Spinal cord (tissue), 10 donors: ENCODE data around the gene BEAN1. TPM values are rescaled to one million over a fixed set of nuclear protein-coding genes. Genes with fewer than 3 reads are reported as not detected.
A peak's percentile ranks its signal among the peaks of the same experiment; 100 is the strongest.

ENCODE experiments used
- DNase-seq, 6 donors: peaks; one replicate each; pipeline versions ENCODE4 v3.0.0 to v3.0.0-alpha.2; 2013 to 2015; ENCODE audit warnings: low spot score in 6 of 6, low read depth in 4 of 6
- H3K27ac ChIP-seq: one replicate; pipeline ENCODE4 v1.5.1; 2013; ENCODE audit warnings: low read depth, low read length, control low read depth
- H3K27me3 ChIP-seq: one replicate; pipeline ENCODE4 v1.6.1; 2013; ENCODE audit warnings: low read length; ENCODE audit not compliant: control insufficient read depth, insufficient read depth
- H3K36me3 ChIP-seq: one replicate; pipeline ENCODE4 v1.6.1; 2013; ENCODE audit warnings: low read length; ENCODE audit not compliant: control insufficient read depth, insufficient read depth
- H3K4me1 ChIP-seq: one replicate; pipeline ENCODE4 v1.6.1; 2013; ENCODE audit warnings: low read length; ENCODE audit not compliant: control insufficient read depth, insufficient read depth
- H3K4me3 ChIP-seq: one replicate; pipeline ENCODE4 v1.5.1; 2013; ENCODE audit warnings: low read depth, low read length, control low read depth
- H3K9me3 ChIP-seq: one replicate; pipeline ENCODE4 v1.6.1; 2013; ENCODE audit warnings: low read length; ENCODE audit not compliant: control insufficient read depth, insufficient read depth
- WGBS: methylation state at CpG from one replicate; pipeline ENCODE4 v1.1.5; 2013; ENCODE audit warnings: missing lambda C conversion rate; ENCODE audit not compliant: insufficient coverage; 5-methylcytosine and 5-hydroxymethylcytosine counted together
- polyA plus RNA-seq, 2 donors: library from polyadenylated mRNA; unstranded; fragments of 120-200 nt; gene quantifications; one replicate each; pipeline ENCODE4 v1.2.1, GENCODE V29; 2013; ENCODE audit not compliant: insufficient read length in 2 of 2
- total RNA-seq, 2 donors: library from RNA; depleted of rRNA in 1 of 2; stranded (reverse); fragments of 120-200 nt in 1 of 2; fragments of >200 nt in 1 of 2; gene quantifications; one replicate each; pipeline versions ENCODE4 v1.2.3 to v1.2.4, GENCODE V29; 2013 to 2014
- donor health status: healthy.

Gene BEAN1
- total and polyA plus RNA-seq, 4 donors: 4.9 to 27.0 (median 15.9) TPM

- no peaks in the 10 kb centered on the region for H3K27me3 ChIP-seq
- H3K4me1 ChIP-seq: peaks cover 6% of the 10 kb centered on the region
- H3K4me3 ChIP-seq: no peak overlapping the region
- no peak overlapping the region for H3K27ac ChIP-seq
- WGBS: 89% methylated on average over 6 of the region's 7 CpGs
- H3K9me3 ChIP-seq: no peaks in the 10 kb centered on the region
- H3K36me3 ChIP-seq: no peaks in the 10 kb centered on the region
- DNase-seq: no peak
Measured at GRCh38 chr16:66395806-66396555, 31.1 kb upstream of the BEAN1 start.

GRCh38 chr16:66397736-66398433 is 29.2 kb upstream of the BEAN1 start:
- 94% methylated on average over 4 of the region's 5 CpGs for WGBS
- no peak for DNase-seq
- no peaks in the 10 kb centered on the region for H3K27me3 ChIP-seq

DNA sequence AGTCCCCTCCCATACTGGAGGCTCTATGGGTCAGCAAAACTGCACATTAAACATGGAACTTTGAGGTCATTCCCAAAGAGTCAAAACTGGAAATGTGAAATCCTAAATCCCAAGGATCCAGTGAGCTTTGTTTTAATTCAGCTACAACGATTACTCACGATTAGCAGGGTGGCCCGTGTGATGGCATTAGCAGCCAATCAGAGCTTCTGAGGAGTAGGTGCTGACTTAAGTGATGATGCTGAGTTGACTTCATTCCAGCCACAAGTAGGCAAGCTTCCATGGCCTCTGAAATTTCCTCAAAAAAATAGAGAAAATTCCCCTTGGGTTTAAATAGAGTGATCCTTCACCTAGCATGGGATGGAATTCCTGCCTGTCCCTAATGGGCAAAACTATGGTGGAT is 28.1 kb upstream of the BEAN1 start:
- no peak for DNase-seq
- H3K4me1 ChIP-seq: peaks cover 6% of the 10 kb centered on the region
- H3K9me3 ChIP-seq: no peaks in the 10 kb centered on the region
- H3K4me3 ChIP-seq: no peak overlapping the region
- no peaks in the 10 kb centered on the region for H3K36me3 ChIP-seq
- 100% methylated on average over 2 of the region's 3 CpGs for WGBS
- no peaks in the 10 kb centered on the region for H3K27me3 ChIP-seq
- H3K27ac ChIP-seq: no peak overlapping the region

More at GRCh38 chr16:66397736-66398433, 29.2 kb upstream of the BEAN1 start:
- H3K36me3 ChIP-seq: no peaks in the 10 kb centered on the region
- no peaks in the 10 kb centered on the region for H3K9me3 ChIP-seq
- H3K4me3 ChIP-seq: no peak overlapping the region
- H3K4me1 ChIP-seq: peaks cover 6% of the 10 kb centered on the region
- no peak overlapping the region for H3K27ac ChIP-seq

DNA sequence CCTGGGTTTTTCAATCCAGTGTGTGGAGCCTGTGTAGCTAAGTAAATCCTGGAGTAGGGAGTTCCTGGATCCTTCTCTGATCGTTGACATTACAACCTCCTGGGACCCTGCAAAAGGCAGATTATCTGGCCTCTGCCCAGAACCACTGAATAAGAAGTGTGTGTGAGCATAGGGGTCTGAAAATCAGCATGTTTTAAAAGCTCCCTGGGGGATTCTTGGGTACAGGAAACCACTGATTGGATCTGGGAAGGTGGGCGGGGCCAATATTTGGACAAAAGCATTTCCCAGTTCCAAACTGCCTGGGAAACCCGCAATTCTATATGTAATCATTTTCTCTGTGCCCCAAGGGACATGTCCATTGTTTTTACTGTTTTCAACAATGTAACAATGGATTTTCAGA is 27.2 kb upstream of the BEAN1 start:
- Histone ChIP-seq H3K4me1 (peaks cover 6% of the 10 kb centered on the region), H3K27ac (no peak overlapping the region), H3K9me3 (no peaks in the 10 kb centered on the region), H3K36me3 (no peaks in the 10 kb centered on the region), H3K4me3 (no peak overlapping the region), H3K27me3 (no peaks in the 10 kb centered on the region)
- DNase-seq: peak in 2 of 6 donors; percentile 45 to 46
- WGBS: 51% methylated on average over 2 of the region's 3 CpGs

DNA sequence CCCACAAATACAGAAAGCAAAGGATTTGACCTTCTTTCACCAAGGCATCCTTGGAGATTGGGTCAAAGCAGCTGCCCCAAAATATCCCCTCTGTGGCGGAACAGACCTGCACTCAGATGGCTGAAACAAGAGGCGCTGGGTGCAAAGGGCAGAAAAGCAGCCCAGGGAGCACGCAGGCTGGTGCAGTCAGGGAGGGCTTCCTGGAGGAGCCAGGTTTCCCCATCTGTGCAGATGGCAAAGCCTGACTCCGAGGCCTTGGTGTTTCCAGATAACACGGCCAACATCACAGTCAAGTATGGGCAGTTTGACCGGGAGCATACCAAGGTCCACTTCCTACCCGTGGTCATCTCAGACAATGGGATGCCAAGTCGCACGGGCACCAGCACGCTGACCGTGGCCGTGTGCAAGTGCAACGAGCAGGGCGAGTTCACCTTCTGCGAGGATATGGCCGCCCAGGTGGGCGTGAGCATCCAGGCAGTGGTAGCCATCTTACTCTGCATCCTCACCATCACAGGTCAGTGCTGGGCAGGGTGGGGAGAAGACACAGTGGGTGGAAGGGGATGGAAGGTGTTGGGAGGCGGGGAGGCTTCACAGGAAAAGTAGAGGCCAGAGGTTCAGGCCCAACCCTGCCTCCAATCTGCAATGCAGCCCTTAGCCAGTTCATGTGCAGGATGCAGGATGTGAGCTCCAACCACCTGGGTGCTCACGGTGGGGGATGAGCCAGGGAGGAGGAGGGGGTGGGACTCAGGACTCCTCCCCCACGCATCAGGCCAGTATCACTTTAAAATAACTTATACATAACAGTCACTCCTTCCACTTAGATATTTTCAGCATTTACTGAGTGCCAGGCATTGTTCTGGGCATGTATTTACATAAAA is 26.4 kb upstream of the BEAN1 start:
- Histone ChIP-seq H3K9me3 (no peaks in the 10 kb centered on the region), H3K27me3 (no peaks in the 10 kb centered on the region), H3K4me3 (no peak overlapping the region), H3K27ac (no peak overlapping the region), H3K4me1 (peaks cover 6% of the 10 kb centered on the region), H3K36me3 (no peaks in the 10 kb centered on the region)
- WGBS: 91% methylated on average over 13 of the region's 20 CpGs
- DNase-seq: no peak

- Histone ChIP-seq H3K27ac (no peak overlapping the region), H3K4me3 (no peak overlapping the region), H3K9me3 (no peaks in the 10 kb centered on the region), H3K36me3 (no peaks in the 10 kb centered on the region), H3K4me1 (peaks cover 10% of the 10 kb centered on the region), H3K27me3 (no peaks in the 10 kb centered on the region)
- 69% methylated on average over 6 of the region's 11 CpGs for WGBS
- no peak for DNase-seq
Measured at GRCh38 chr16:66401610-66402009, 25.5 kb upstream of the BEAN1 start.

DNA sequence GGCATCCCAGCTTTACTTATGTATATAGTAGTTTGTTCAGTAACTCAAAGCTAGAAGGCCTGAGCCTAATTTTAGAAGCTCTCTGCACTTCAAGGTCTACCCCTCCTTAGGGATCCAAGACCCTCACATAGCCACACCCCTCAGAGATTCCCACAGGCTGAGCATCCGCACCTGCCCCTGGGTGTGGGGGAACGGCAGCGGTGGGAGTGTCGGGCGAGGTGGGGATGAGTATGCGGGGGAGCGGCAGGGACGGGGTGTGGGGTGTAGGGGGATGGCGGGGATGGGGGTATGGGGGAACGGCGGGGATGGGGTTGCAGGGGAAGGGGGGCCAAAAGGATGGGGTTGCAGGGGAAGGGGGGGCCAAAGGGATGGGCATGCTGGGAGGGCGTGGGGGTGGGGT is 24.9 kb upstream of the BEAN1 start:
- Histone ChIP-seq H3K27me3 (no peaks in the 10 kb centered on the region), H3K4me3 (no peak overlapping the region), H3K36me3 (no peaks in the 10 kb centered on the region), H3K4me1 (peaks cover 14% of the 10 kb centered on the region), H3K9me3 (no peaks in the 10 kb centered on the region), H3K27ac (no peak overlapping the region)
- DNase-seq: no peak
- 72% methylated on average over 2 of the region's 12 CpGs for WGBS

- WGBS: 76% methylated on average over 61 of the region's 61 CpGs
Measured at GRCh38 chr16:66402591-66403230, 24.4 kb upstream of the BEAN1 start.

DNA sequence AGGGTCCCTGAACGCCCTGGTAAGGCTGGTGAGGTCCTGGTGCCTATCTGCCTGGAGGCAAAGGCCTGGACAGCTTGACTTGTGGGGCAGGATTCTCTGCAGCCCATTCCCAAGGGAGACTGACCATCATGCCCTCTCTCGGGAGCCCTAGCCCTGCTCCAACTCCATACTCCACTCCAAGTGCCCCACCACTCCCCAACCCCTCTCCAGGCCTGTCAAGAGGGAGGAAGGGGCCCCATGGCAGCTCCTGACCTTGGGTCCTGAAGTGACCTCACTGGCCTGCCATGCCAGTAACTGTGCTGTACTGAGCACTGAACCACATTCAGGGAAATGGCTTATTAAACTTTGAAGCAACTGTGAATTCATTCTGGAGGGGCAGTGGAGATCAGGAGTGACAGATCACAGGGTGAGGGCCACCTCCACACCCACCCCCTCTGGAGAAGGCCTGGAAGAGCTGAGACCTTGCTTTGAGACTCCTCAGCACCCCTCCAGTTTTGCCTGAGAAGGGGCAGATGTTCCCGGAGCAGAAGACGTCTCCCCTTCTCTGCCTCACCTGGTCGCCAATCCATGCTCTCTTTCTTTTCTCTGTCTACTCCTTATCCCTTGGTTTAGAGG is 23.5 kb upstream of the BEAN1 start:
- WGBS: 83% methylated on average over 5 of the region's 5 CpGs
- H3K4me3 ChIP-seq: no peak overlapping the region
- H3K4me1 ChIP-seq: peaks cover 14% of the 10 kb centered on the region
- DNase-seq: no peak
- H3K36me3 ChIP-seq: no peaks in the 10 kb centered on the region
- H3K9me3 ChIP-seq: no peaks in the 10 kb centered on the region
- no peak overlapping the region for H3K27ac ChIP-seq
- no peaks in the 10 kb centered on the region for H3K27me3 ChIP-seq

More at GRCh38 chr16:66402591-66403230, 24.4 kb upstream of the BEAN1 start:
- Histone ChIP-seq H3K27me3 (no peaks in the 10 kb centered on the region), H3K27ac (no peak overlapping the region), H3K4me1 (peaks cover 14% of the 10 kb centered on the region), H3K9me3 (no peaks in the 10 kb centered on the region), H3K4me3 (no peak overlapping the region), H3K36me3 (no peaks in the 10 kb centered on the region)
- DNase-seq: no peak
